HUES48 (cell line): ENCODE measurements around the gene CDK5RAP1.

Experiments
- H3K27ac ChIP-seq: one replicate; pipeline ENCODE4 v1.7.0; 2013; ENCODE audit warnings: low read depth, low read length, inconsistent platforms
- H3K27me3 ChIP-seq: 2 replicates; pipeline ENCODE4 v1.6.1; 2013; ENCODE audit warnings: mild to moderate bottlenecking, low read length; ENCODE audit not compliant: control insufficient read depth, insufficient read depth
- H3K36me3 ChIP-seq: 2 replicates; pipeline ENCODE4 v1.6.1; 2013; ENCODE audit warnings: low read length; ENCODE audit not compliant: control insufficient read depth, insufficient read depth
- H3K4me1 ChIP-seq: 2 replicates; pipeline ENCODE4 v1.6.1; 2013; ENCODE audit warnings: mild to moderate bottlenecking, low read length; ENCODE audit not compliant: control insufficient read depth, insufficient read depth
- H3K4me3 ChIP-seq: 2 replicates; pipeline ENCODE4 v1.5.1; 2013; ENCODE audit warnings: mild to moderate bottlenecking, low read depth, low read length
- H3K9ac ChIP-seq: 2 replicates; pipeline ENCODE4 v1.6.1; 2013; ENCODE audit warnings: mild to moderate bottlenecking, low read depth, low read length, moderate library complexity
- H3K9me3 ChIP-seq: 2 replicates; pipeline ENCODE4 v1.6.1; 2013; ENCODE audit warnings: low read length; ENCODE audit not compliant: control insufficient read depth, insufficient read depth

The CDK5RAP1 gene

DNA sequence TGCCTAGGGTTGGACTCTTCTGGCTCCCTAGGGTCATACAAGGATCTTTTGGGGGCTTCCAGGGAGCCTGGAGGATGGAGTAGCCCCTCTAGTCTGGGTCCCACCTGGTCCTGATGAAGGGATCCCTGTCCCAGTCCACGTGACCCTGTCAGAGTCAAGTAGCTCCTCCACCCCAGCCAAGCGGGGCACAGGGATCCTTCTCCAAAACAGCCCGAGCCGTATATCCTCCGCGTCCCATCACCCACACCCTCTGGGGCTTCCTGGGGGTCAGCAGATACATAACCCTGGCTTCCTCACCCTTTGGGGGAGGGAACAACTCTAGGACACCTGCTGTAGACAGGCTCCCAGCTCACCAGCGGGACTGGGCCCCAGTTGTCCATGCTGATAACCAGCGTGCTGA, 90.3 kb downstream of the CDK5RAP1 start:
- H3K27me3 ChIP-seq, result no peaks in the 10 kb centered on the region
- no peak overlapping the region for H3K27ac ChIP-seq
- no peak overlapping the region for H3K9ac ChIP-seq
- H3K4me1 ChIP-seq, result no peaks in the 10 kb centered on the region
- H3K9me3 ChIP-seq, result no peaks in the 10 kb centered on the region
- H3K4me3 ChIP-seq, result no peak overlapping the region
- no peaks in the 10 kb centered on the region for H3K36me3 ChIP-seq

- H3K9me3 ChIP-seq, result no peaks in the 10 kb centered on the region
- H3K9ac ChIP-seq, result no peak overlapping the region
- no peaks in the 10 kb centered on the region for H3K27me3 ChIP-seq
- no peak overlapping the region for H3K4me3 ChIP-seq
- no peaks in the 10 kb centered on the region for H3K36me3 ChIP-seq
- H3K4me1 ChIP-seq, result no peaks in the 10 kb centered on the region
- H3K27ac ChIP-seq, result no peak overlapping the region
These were observed 90.9 kb downstream of the CDK5RAP1 start for GRCh38 chr20:33310327-33310899.

DNA sequence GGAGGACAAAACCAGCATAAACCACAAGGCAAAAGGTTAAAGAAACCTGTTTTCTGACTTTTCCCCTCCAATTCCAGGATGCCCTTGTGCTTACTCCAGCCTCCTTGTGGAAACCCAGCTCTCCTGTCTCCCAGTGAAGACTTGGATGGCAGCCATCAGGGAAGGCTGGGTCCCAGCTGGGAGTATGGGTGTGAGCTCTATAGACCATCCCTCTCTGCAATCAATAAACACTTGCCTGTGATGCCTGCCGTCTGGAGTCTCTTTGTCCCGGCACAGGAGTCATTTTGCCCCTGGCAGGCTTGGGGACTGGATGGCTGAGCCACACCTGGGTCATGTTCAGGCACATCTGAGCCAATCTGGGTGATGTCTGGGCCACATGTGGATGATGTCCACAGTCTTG, 91.7 kb downstream of the CDK5RAP1 start:
- H3K27ac ChIP-seq, result no peak overlapping the region
- H3K27me3 ChIP-seq, result no peaks in the 10 kb centered on the region
- H3K4me1 ChIP-seq, result no peaks in the 10 kb centered on the region
- no peak overlapping the region for H3K9ac ChIP-seq
- no peak overlapping the region for H3K4me3 ChIP-seq
- no peaks in the 10 kb centered on the region for H3K36me3 ChIP-seq
- H3K9me3 ChIP-seq, result no peaks in the 10 kb centered on the region
